ENCODE results near the gene SPSB3. TPM values are rescaled to one million over a fixed set of nuclear protein-coding genes. Genes with fewer than 3 reads are reported as not detected.

Gene SPSB3
- total RNA-seq, 1 experiment from 2014 or later: 22.2 TPM

GRCh38 chr16:1788095-1788707, 5.8 kb upstream of the SPSB3 start:
- DNase-seq (ENCODE audit: unreplicated experiment): no peak
- TF ChIP-seq CTCF (IDR thresholded peaks at IDR 0.05; ENCODE audit: unreplicated experiment): no peak
- H3K4me3 Mint-ChIP-seq (ENCODE audit: unreplicated experiment): no peak overlapping the region
- peaks cover 5% of the 10 kb centered on the region for H3K4me1 Mint-ChIP-seq (ENCODE audit: insufficient read depth, unreplicated experiment)
- peaks cover 12% of the 10 kb centered on the region for H3K36me3 Mint-ChIP-seq (ENCODE audit: insufficient read depth, unreplicated experiment)
- BruUV-seq (replicated peaks): no TSS peak
- ChIA-PET CTCF (no interaction called here), POLR2A (no interaction called here)
- no peak overlapping the region for H3K27ac Mint-ChIP-seq (ENCODE audit: low read depth, unreplicated experiment)
- intact Hi-C loops (cut with micrococcal nuclease): no loop called here
- no peaks in the 10 kb centered on the region for H3K9me3 Mint-ChIP-seq (ENCODE audit: unreplicated experiment)
- no peaks in the 10 kb centered on the region for H3K27me3 Mint-ChIP-seq (ENCODE audit: insufficient read depth, unreplicated experiment)

GRCh38 chr16:1787322-1788094, 5.1 kb upstream of the SPSB3 start:
- ChIA-PET CTCF (no interaction called here), POLR2A (no interaction called here)
- no peak for DNase-seq (ENCODE audit: unreplicated experiment)
- Mint-ChIP-seq H3K4me3 (ENCODE audit: unreplicated experiment) (no peak overlapping the region), H3K36me3 (ENCODE audit: insufficient read depth, unreplicated experiment) (peaks cover 18% of the 10 kb centered on the region), H3K9me3 (ENCODE audit: unreplicated experiment) (no peaks in the 10 kb centered on the region), H3K27ac (ENCODE audit: low read depth, unreplicated experiment) (no peak overlapping the region), H3K27me3 (ENCODE audit: insufficient read depth, unreplicated experiment) (no peaks in the 10 kb centered on the region), H3K4me1 (ENCODE audit: insufficient read depth, unreplicated experiment) (peaks cover 5% of the 10 kb centered on the region)
- no TSS peak for BruUV-seq (replicated peaks)
- intact Hi-C loops (cut with micrococcal nuclease): no loop called here
- no peak for TF ChIP-seq CTCF (IDR thresholded peaks at IDR 0.05; ENCODE audit: unreplicated experiment)

- intact Hi-C loops (cut with micrococcal nuclease): no loop called here
- Mint-ChIP-seq H3K4me3 (ENCODE audit: unreplicated experiment) (no peak overlapping the region), H3K27ac (ENCODE audit: low read depth, unreplicated experiment) (no peak overlapping the region), H3K36me3 (ENCODE audit: insufficient read depth, unreplicated experiment) (peaks cover 23% of the 10 kb centered on the region), H3K9me3 (ENCODE audit: unreplicated experiment) (no peaks in the 10 kb centered on the region), H3K4me1 (ENCODE audit: insufficient read depth, unreplicated experiment) (peaks cover 5% of the 10 kb centered on the region), H3K27me3 (ENCODE audit: insufficient read depth, unreplicated experiment) (no peaks in the 10 kb centered on the region)
- BruUV-seq (replicated peaks): no TSS peak
- ChIA-PET CTCF (no interaction called here), POLR2A (no interaction called here)
- no peak for DNase-seq (ENCODE audit: unreplicated experiment)
- no peak for TF ChIP-seq CTCF (IDR thresholded peaks at IDR 0.05; ENCODE audit: unreplicated experiment)
These were observed 4.6 kb upstream of the SPSB3 start for GRCh38 chr16:1787056-1787321.

- intact Hi-C loops (cut with micrococcal nuclease): no loop called here
These were observed 4.1 kb upstream of the SPSB3 start for GRCh38 chr16:1786242-1787055.

More at GRCh38 chr16:1786242-1787055, 4.1 kb upstream of the SPSB3 start:
- Mint-ChIP-seq H3K27ac (ENCODE audit: low read depth, unreplicated experiment) (no peak overlapping the region), H3K36me3 (ENCODE audit: insufficient read depth, unreplicated experiment) (peaks cover 25% of the 10 kb centered on the region), H3K27me3 (ENCODE audit: insufficient read depth, unreplicated experiment) (no peaks in the 10 kb centered on the region), H3K9me3 (ENCODE audit: unreplicated experiment) (no peaks in the 10 kb centered on the region), H3K4me1 (ENCODE audit: insufficient read depth, unreplicated experiment) (peaks cover 5% of the 10 kb centered on the region), H3K4me3 (ENCODE audit: unreplicated experiment) (no peak overlapping the region)
- BruUV-seq (replicated peaks): no TSS peak
- TF ChIP-seq CTCF (IDR thresholded peaks at IDR 0.05; ENCODE audit: unreplicated experiment): no peak
- POLR2A ChIA-PET: interaction anchor here (0.6 kb wide), 1 partner anchor 76 kb away, joined by 3 read pairs; no protein-coding TSS in a partner anchor
- CTCF ChIA-PET: interaction anchor here (0.6 kb wide), 1 partner anchor 436 kb away, joined by 3 read pairs; no protein-coding TSS in a partner anchor
- DNase-seq (ENCODE audit: unreplicated experiment): no peak
